Kidney (tissue), 14 donors: ENCODE results near the gene STXBP6. TPM values are rescaled to one million over a fixed set of nuclear protein-coding genes. Genes with fewer than 3 reads are reported as not detected.

Experiments used
- DNase-seq, 5 donors: peaks; one replicate each; pipeline ENCODE4 v3.0.0-alpha.2; 2013 to 2020
- FAIRE-seq: peaks from 2 replicates; lab custom pipeline; 2012; peaks lifted over from hg19 to GRCh38; lab: Jason Lieb, UNC
- H3K27ac ChIP-seq, 2 donors: one replicate each; pipeline ENCODE4 v1.7.0; 2013; ENCODE audit warnings: low read depth in 2 of 2, low read length in 2 of 2, inconsistent platforms in 1 of 2
- H3K27me3 ChIP-seq: one replicate; pipeline ENCODE4 v1.7.1; 2013; ENCODE audit warnings: low read length, inconsistent platforms; ENCODE audit not compliant: control insufficient read depth, insufficient read depth
- H3K36me3 ChIP-seq, 3 donors: one replicate each; pipeline versions ENCODE4 v1.7.0 to v1.7.1; 2013; ENCODE audit warnings: low read length in 3 of 3, control low read depth in 1 of 3, inconsistent platforms in 1 of 3; ENCODE audit not compliant: insufficient read depth in 3 of 3, control insufficient read depth in 2 of 3
- H3K4me1 ChIP-seq, 3 donors: one replicate each; pipeline versions ENCODE4 v1.7.0 to v1.7.1; 2013; ENCODE audit warnings: low read length in 3 of 3, inconsistent platforms in 1 of 3, low read depth in 1 of 3; ENCODE audit not compliant: control insufficient read depth in 2 of 3, insufficient read depth in 2 of 3
- H3K4me3 ChIP-seq, 3 donors: one replicate each; pipeline versions ENCODE4 v1.7.0 to v1.8.1; 2013; ENCODE audit warnings: low read length in 3 of 3, control low read depth in 1 of 3, inconsistent platforms in 1 of 3
- H3K9ac ChIP-seq, 3 donors: one replicate each; pipeline versions ENCODE4 v1.7.0 to v1.7.1; 2013; ENCODE audit warnings: low read length in 3 of 3, control low read depth in 1 of 3, inconsistent platforms in 1 of 3
- H3K9me3 ChIP-seq, 3 donors: one replicate each; pipeline versions ENCODE4 v1.7.0 to v1.7.1; 2013; ENCODE audit warnings: low read length in 3 of 3, control low read depth in 1 of 3, inconsistent platforms in 1 of 3; ENCODE audit not compliant: control insufficient read depth in 2 of 3, insufficient read depth in 1 of 3
- intact Hi-C: fragments of 100-400 bp; cut with DNase I; formaldehyde crosslinking; loops from one replicate; pipeline ENCODE4 v1.11.1; 2022
- polyA plus RNA-seq: library from polyadenylated mRNA; stranded (reverse); fragments of 350-450 nt; fragmentation: Illumina TruSeq; extraction: RNeasy Lipid Tissue Mini Kit (QIAGEN cat#74804); gene quantifications from one replicate; pipeline ENCODE4 v1.2.3, GENCODE V29; 2014; ENCODE audit warnings: low read depth, low replicate concordance; ENCODE audit not compliant: insufficient read depth
- total RNA-seq: library from RNA; stranded (reverse); fragmentation: NEBNext Ultra II Directional; extraction: Animal tissue kit (Norgen Biotek cat#: 25700); gene quantifications from one replicate; pipeline ENCODE4 v1.2.1, GENCODE V29; 2021
- TF ChIP-seq, protein P1 (sequence below): IDR thresholded peaks from 3 replicates; pipeline ENCODE4 v1.5.1; 2012; ENCODE audit warnings: mild to moderate bottlenecking, moderate library complexity, borderline replicate concordance; ENCODE audit not compliant: insufficient read depth; ENCODE audit errors: extremely low read depth
- donor health status: control.
- donor health status: control.
- donor health status: control.
- donor health status: control.
- donor health status: control.
- donor health status: DM: yes; HTN: yes; CAD: no.
- donor health status: Normal renal cell carcinoma (clear cell type).

The STXBP6 gene
- total and polyA plus RNA-seq, 2 donors from 2014 or later, result 2.8 to 3.9 TPM

DNA sequence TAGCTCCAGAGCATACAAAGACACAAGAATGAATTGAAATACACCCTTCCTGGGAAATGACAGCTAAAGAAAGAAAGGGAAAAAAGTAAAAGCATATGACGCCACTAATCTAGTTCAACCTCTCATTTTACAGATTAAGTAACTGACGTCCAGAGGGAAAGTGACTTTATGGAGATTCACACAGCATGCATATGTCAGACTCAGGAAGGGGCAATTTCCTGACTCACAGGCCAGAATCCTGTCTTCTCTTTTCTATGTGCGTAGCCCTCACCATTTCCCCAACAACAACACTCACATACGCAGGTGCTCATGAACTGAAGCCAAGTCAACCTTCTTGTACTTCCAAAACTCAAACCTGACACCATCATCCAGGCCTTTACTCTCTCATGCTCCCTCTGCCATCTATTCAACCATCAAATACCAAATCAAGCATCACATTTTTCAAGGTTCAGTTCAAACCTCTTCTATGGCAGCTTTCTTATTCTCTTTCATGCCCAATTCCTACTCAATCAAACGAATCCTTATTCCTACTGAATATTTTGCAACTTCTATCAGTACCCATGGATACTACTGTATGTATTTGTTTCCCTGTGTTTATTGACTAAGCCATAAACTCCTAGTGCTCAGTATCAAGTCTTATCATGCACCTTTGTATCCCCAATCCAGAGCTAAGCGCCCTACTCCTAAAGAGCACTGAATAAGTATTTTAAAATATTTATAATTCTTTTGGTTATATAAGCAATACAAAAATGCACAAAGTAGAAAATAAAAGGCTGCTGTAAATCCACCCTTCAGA, 52.8 kb downstream of the STXBP6 start:
- TF ChIP-seq, protein P1, sequence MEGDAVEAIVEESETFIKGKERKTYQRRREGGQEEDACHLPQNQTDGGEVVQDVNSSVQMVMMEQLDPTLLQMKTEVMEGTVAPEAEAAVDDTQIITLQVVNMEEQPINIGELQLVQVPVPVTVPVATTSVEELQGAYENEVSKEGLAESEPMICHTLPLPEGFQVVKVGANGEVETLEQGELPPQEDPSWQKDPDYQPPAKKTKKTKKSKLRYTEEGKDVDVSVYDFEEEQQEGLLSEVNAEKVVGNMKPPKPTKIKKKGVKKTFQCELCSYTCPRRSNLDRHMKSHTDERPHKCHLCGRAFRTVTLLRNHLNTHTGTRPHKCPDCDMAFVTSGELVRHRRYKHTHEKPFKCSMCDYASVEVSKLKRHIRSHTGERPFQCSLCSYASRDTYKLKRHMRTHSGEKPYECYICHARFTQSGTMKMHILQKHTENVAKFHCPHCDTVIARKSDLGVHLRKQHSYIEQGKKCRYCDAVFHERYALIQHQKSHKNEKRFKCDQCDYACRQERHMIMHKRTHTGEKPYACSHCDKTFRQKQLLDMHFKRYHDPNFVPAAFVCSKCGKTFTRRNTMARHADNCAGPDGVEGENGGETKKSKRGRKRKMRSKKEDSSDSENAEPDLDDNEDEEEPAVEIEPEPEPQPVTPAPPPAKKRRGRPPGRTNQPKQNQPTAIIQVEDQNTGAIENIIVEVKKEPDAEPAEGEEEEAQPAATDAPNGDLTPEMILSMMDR, result no peak
- no peaks in the 10 kb centered on the region for H3K4me1 ChIP-seq
- no peak for DNase-seq
- H3K9ac ChIP-seq, result no peak overlapping the region
- H3K27me3 ChIP-seq, result no peaks in the 10 kb centered on the region
- no peak for FAIRE-seq
- no peak overlapping the region for H3K27ac ChIP-seq
- intact Hi-C loops, result no loop called here
- no peak overlapping the region for H3K4me3 ChIP-seq
- no peaks in the 10 kb centered on the region for H3K9me3 ChIP-seq
- H3K36me3 ChIP-seq, result no peaks in the 10 kb centered on the region

DNA sequence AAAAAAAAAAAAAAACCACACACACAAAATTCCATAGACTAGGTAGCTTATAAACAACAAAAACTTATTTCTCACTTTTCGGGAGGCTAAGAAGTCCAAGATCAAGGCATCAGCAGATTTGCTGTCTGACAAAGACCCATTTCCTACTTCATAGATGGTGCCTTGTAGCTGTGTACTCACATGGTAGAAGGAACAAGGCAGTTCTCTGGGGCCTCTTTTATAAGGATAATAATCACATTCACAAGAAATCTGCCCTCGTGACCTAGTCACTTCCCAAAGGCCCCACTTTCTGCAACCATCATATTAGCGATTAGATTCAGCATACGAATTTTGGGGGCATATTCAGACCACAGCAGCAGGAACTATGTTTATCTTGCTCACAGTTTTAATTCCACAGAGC, 54.9 kb downstream of the STXBP6 start:
- TF ChIP-seq, protein P1, result no peak
- Histone ChIP-seq H3K36me3 (no peaks in the 10 kb centered on the region), H3K9ac (no peak overlapping the region), H3K9me3 (no peaks in the 10 kb centered on the region), H3K4me1 (no peaks in the 10 kb centered on the region), H3K27ac (no peak overlapping the region), H3K4me3 (no peak overlapping the region), H3K27me3 (no peaks in the 10 kb centered on the region)
- intact Hi-C loops, result no loop called here
- DNase-seq (no peak), FAIRE-seq (no peak)

DNA sequence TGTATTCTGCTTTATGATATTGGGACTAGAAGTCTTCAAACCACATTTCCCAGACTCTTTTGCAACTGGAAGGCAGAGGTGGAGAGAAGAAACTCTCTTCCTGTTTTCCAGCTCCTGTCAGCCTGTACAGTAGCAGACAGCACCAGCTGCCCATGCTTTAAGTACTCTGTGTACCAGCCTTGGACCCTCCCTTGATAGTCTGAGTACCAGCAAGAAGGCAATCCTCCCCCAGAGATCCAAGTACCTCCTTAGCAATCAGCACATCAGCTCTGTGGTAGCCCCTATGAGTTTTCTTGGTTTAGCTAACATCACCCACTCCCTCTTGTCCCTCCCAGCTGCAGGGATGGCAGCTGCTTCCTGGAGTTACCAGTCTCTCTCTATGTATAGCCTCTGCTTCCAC, 56.3 kb downstream of the STXBP6 start:
- H3K9me3 ChIP-seq, result no peaks in the 10 kb centered on the region
- FAIRE-seq (no peak), DNase-seq (no peak)
- H3K9ac ChIP-seq, result no peak overlapping the region
- H3K27me3 ChIP-seq, result no peaks in the 10 kb centered on the region
- H3K4me3 ChIP-seq, result no peak overlapping the region
- no peaks in the 10 kb centered on the region for H3K4me1 ChIP-seq
- no peaks in the 10 kb centered on the region for H3K36me3 ChIP-seq
- H3K27ac ChIP-seq, result no peak overlapping the region
- TF ChIP-seq, protein P1, result no peak
- intact Hi-C loops, result no loop called here
